ENCODE measurements around the gene SCAP. TPM values are rescaled to one million over a fixed set of nuclear protein-coding genes. Genes with fewer than 3 reads are reported as not detected.

The SCAP gene
- total and polyA plus RNA-seq, 12 donors: 31.7 to 56.7 (median 40.4) TPM

DNA sequence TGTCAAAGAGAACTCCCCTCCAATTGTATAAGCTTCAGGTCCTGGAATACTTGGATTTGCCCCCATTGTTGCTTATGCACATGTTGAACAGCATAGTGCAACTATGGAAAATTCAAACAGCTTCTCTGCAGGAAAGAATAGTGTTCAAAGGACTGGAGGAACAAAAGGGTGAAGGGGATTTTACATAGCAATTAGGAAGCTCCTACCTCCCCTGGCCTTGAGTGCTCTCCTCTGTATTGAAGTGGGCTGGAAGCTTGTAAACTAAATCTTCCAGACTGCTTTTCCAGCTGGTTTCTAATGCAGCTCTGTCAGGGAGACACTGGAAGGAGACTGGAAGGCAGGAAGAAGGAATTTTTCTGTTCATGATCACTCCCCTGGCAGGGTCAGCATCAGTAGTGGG lies 45.0 kb upstream of the SCAP start:
- TF ChIP-seq, protein P1, sequence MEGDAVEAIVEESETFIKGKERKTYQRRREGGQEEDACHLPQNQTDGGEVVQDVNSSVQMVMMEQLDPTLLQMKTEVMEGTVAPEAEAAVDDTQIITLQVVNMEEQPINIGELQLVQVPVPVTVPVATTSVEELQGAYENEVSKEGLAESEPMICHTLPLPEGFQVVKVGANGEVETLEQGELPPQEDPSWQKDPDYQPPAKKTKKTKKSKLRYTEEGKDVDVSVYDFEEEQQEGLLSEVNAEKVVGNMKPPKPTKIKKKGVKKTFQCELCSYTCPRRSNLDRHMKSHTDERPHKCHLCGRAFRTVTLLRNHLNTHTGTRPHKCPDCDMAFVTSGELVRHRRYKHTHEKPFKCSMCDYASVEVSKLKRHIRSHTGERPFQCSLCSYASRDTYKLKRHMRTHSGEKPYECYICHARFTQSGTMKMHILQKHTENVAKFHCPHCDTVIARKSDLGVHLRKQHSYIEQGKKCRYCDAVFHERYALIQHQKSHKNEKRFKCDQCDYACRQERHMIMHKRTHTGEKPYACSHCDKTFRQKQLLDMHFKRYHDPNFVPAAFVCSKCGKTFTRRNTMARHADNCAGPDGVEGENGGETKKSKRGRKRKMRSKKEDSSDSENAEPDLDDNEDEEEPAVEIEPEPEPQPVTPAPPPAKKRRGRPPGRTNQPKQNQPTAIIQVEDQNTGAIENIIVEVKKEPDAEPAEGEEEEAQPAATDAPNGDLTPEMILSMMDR (IDR thresholded peaks at IDR 0.05): no peak
- H3K36me3 ChIP-seq: no peaks in the 10 kb centered on the region
- intact Hi-C loops (cut with DNase I): loop anchor here in 4 of 10 donors (5.0 to 10.0 kb wide), 4 partner anchors 144 to 634 kb away; no protein-coding TSS in a partner anchor
- DNase-seq (no peak), ATAC-seq (no peak)
- H3K4me1 ChIP-seq: peaks cover 0 to 8% (median 4%) of the 10 kb centered on the region in 9 donors
- no peak overlapping the region for H3K4me3 ChIP-seq
- H3K9me3 ChIP-seq: no peaks in the 10 kb centered on the region
- H3K27ac ChIP-seq: no peak overlapping the region
- no peaks in the 10 kb centered on the region for H3K27me3 ChIP-seq

DNA sequence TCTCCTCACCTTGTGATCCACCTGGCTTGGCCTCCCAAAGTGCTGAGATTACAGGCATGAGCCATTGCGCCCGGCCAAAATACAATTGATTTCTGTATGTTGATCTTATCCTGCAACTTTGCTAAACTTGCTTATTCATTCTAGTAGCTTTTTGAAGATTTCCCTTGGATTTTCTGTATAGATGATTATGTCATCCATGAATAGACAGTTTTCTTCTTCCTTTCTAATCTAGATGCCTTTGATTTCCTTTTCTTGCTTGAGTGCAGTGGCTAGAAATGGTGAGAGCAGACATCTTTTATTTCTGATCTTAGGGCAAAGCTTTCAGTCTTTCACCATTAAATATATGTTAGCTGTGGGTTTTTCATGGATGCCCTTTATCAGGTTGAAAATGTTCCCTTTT lies 42.2 kb upstream of the SCAP start:
- intact Hi-C loops (cut with DNase I): no loop called here

DNA sequence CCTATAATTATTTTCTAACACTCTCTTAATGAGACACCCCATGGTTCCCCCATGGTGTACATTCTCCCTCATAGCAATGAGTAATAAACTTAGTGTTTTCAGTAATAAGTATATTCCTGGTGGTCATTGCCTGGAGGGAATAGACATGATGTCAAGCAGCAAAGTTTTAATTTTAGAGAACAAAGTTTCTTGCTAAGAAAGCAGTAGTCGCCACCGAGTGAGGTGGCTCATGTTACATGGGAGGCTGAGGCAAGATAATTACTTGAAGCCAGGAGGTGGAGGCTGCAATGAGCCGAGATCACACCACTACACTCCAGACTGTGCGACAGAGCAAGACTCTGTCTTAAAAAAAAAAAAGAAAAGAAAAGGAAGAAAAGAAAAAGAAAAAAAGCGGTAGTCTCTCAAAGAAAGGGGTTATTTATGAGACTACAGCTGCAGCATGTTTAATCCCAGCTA lies 40.2 kb upstream of the SCAP start:
- Histone ChIP-seq H3K9me3 (no peaks in the 10 kb centered on the region), H3K4me3 (no peak overlapping the region), H3K27me3 (no peaks in the 10 kb centered on the region), H3K36me3 (peaks cover 0 to 3% (median 0%) of the 10 kb centered on the region in 9 donors), H3K4me1 (peaks cover 3 to 16% (median 11%) of the 10 kb centered on the region in 9 donors), H3K27ac (no peak overlapping the region)
- ATAC-seq (no peak), DNase-seq (no peak)
- WGBS, 2 donors: 58 to 64% methylated on average over 5 of the region's 5 CpGs
- TF ChIP-seq, protein P1 (IDR thresholded peaks at IDR 0.05): no peak
- intact Hi-C loops (cut with DNase I): loop anchor here in 1 of 10 donors (2.0 kb wide), 1 partner anchor 273 kb away; no protein-coding TSS in a partner anchor

More for the DNA sequence above, 42.2 kb upstream of the SCAP start:
- Histone ChIP-seq H3K4me3 (no peak overlapping the region), H3K27ac (no peak overlapping the region), H3K4me1 (peaks cover 0 to 12% (median 8%) of the 10 kb centered on the region in 9 donors), H3K9me3 (no peaks in the 10 kb centered on the region), H3K36me3 (no peaks in the 10 kb centered on the region), H3K27me3 (no peaks in the 10 kb centered on the region)
- no peak for DNase-seq
- WGBS, 2 donors: 94 to 95% methylated on average over 2 of the region's 2 CpGs
- TF ChIP-seq, protein P1 (IDR thresholded peaks at IDR 0.05): no peak
- no peak for ATAC-seq

DNA sequence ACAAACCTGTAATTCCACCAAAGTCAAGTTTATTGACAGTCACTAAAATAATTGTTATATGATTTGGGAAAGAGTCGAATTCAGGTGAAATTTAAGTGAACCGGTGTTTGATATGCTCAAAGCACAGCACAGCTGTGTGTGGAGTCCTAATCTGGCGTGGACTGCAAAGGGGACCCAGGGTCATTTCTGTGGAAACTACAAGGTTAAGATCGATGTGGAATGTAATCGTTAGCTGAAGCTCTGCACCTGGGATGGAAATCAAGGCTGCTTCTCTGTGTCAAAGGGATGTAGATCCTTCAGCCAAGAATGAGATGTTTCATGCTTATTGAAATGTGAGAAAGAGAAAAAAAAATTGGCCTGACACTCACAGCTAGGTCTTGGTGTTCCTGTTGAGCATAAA lies 39.4 kb upstream of the SCAP start:
- TF ChIP-seq, protein P1 (IDR thresholded peaks at IDR 0.05): no peak
- H3K4me3 ChIP-seq: no peak overlapping the region
- no peaks in the 10 kb centered on the region for H3K27me3 ChIP-seq
- 73 to 78% methylated on average over 5 of the region's 5 CpGs for WGBS, 2 donors
- intact Hi-C loops (cut with DNase I): loop anchor here in 1 of 10 donors (2.0 kb wide), 1 partner anchor 274 kb away; no protein-coding TSS in a partner anchor
- peaks cover 0 to 11% (median 3%) of the 10 kb centered on the region in 9 donors for H3K36me3 ChIP-seq
- H3K4me1 ChIP-seq: peaks cover 3 to 16% (median 11%) of the 10 kb centered on the region in 9 donors
- H3K9me3 ChIP-seq: no peaks in the 10 kb centered on the region
- DNase-seq (no peak), ATAC-seq (no peak)
- H3K27ac ChIP-seq: no peak overlapping the region

Data from heart right ventricle (tissue), 16 donors.